Measurements from ENCODE around the gene EXOC2. TPM values are rescaled to one million over a fixed set of nuclear protein-coding genes. Genes with fewer than 3 reads are reported as not detected.

Gene EXOC2
- polyA plus RNA-seq, 1 donor (not counting 4 experiments of a cell fraction or from before 2014, with no cell fraction given): 28.4 TPM

DNA sequence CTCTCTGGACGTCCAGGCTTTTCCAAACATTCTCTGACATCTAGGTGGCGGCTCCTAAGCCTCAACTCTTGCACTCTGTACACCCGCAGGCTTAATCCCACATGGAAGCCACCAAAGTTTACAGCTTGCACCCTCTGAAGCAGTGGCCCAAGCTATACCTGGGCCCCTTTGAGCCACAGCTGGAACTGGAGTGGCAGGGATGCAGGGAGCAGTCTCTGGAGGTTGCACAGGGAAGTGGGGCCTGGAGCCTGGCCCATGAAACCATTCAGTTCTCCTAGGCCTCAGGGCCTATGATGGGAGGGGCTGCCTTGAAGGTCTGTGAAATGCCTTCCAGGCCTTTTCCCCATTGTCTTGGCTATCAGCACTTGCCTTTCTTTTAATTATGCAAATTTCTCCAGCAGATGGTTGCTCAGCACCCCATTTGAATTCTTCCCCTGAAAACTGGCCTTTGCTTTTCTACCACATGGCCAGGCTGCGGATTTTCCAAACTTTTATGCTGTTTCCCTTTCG lies 236.5 kb downstream of the EXOC2 start:
- no peaks in the 10 kb centered on the region for H3K27me3 ChIP-seq (ENCODE audit: control insufficient read depth, extremely low read depth, insufficient read depth, low read length)
- FAIRE-seq (no peak), DNase-seq (ENCODE audit: low read depth, low spot score) (no peak)
- H3K79me2 ChIP-seq (ENCODE audit: control insufficient read depth, insufficient read depth, low read length): no peaks in the 10 kb centered on the region
- H3K4me1 ChIP-seq (ENCODE audit: control insufficient read depth, extremely low read depth, insufficient read depth, low read length): no peaks in the 10 kb centered on the region
- H3K4me3 ChIP-seq (ENCODE audit: control insufficient read depth in 2 of 3, extremely low read depth in 1 of 3, insufficient read depth in 2 of 3, low read depth in 1 of 3, low read length in 3 of 3): no peak overlapping the region
- no peaks in the 10 kb centered on the region for H3K9me3 ChIP-seq (ENCODE audit: control insufficient read depth, low read depth, low read length)
- H4K20me1 ChIP-seq (ENCODE audit: control insufficient read depth, extremely low read depth, insufficient read depth, low read length): no peaks in the 10 kb centered on the region
- dilution Hi-C loops (cut with MboI; ENCODE audit: extremely low pct_ligation_motif_present, low sequenced_read_pairs): no loop called here
- no peak overlapping the region for H2AFZ ChIP-seq (ENCODE audit: control insufficient read depth, low read length)
- H3K4me2 ChIP-seq (ENCODE audit: control insufficient read depth, extremely low read depth, insufficient read depth, low read depth, low read length): no peak overlapping the region
- no peak overlapping the region for H3K9ac ChIP-seq (ENCODE audit: control insufficient read depth, extremely low read depth, insufficient read depth, low read length)
- no peak overlapping the region for H3K27ac ChIP-seq (ENCODE audit: control insufficient read depth, insufficient read depth, low read length)
- no peaks in the 10 kb centered on the region for H3K9me1 ChIP-seq (ENCODE audit: control insufficient read depth, extremely low read depth, insufficient read depth, low read length)
- TF ChIP-seq, protein P1, sequence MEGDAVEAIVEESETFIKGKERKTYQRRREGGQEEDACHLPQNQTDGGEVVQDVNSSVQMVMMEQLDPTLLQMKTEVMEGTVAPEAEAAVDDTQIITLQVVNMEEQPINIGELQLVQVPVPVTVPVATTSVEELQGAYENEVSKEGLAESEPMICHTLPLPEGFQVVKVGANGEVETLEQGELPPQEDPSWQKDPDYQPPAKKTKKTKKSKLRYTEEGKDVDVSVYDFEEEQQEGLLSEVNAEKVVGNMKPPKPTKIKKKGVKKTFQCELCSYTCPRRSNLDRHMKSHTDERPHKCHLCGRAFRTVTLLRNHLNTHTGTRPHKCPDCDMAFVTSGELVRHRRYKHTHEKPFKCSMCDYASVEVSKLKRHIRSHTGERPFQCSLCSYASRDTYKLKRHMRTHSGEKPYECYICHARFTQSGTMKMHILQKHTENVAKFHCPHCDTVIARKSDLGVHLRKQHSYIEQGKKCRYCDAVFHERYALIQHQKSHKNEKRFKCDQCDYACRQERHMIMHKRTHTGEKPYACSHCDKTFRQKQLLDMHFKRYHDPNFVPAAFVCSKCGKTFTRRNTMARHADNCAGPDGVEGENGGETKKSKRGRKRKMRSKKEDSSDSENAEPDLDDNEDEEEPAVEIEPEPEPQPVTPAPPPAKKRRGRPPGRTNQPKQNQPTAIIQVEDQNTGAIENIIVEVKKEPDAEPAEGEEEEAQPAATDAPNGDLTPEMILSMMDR (optimal IDR thresholded peaks at IDR 0.05 in 1 of 3, IDR thresholded peaks at IDR 0.05 in 1 of 3, conservative IDR thresholded peaks at IDR 0.05 in 1 of 3; ENCODE audit: extremely low read depth in 1 of 3, insufficient read depth in 2 of 3, low read length in 3 of 3): no peak
- no peak for TF ChIP-seq EZH2 (IDR thresholded peaks at IDR 0.05; ENCODE audit: low read length)
- no peaks in the 10 kb centered on the region for H3K36me3 ChIP-seq (ENCODE audit: control insufficient read depth in 2 of 2, extremely low read depth in 1 of 2, insufficient read depth in 2 of 2, low read length in 2 of 2)

DNA sequence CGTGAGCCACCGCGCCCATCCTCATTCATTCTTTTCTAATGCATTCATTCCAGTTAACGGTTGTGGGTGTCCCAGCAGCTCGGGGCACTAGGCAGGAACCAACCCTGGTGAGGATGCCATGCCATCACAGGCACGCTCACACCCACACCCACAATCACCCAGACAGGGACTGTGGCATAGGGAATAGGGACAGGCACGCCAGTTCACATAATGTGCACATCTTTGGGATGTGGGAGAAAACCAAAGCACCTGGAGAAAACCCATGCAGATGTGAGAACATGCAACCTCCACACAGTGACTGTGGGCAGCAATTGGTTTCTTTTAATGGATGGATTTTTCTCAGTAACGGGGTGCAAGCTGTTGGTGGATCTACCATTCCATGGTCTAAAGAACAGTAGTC lies 237.1 kb downstream of the EXOC2 start:
- Histone ChIP-seq H3K36me3 (ENCODE audit: control insufficient read depth in 2 of 2, extremely low read depth in 1 of 2, insufficient read depth in 2 of 2, low read length in 2 of 2) (no peaks in the 10 kb centered on the region), H3K27me3 (ENCODE audit: control insufficient read depth, extremely low read depth, insufficient read depth, low read length) (no peaks in the 10 kb centered on the region), H3K9me3 (ENCODE audit: control insufficient read depth, low read depth, low read length) (no peaks in the 10 kb centered on the region), H2AFZ (ENCODE audit: control insufficient read depth, low read length) (no peak overlapping the region), H3K4me3 (ENCODE audit: control insufficient read depth in 2 of 3, extremely low read depth in 1 of 3, insufficient read depth in 2 of 3, low read depth in 1 of 3, low read length in 3 of 3) (no peak overlapping the region), H3K9ac (ENCODE audit: control insufficient read depth, extremely low read depth, insufficient read depth, low read length) (no peak overlapping the region), H3K9me1 (ENCODE audit: control insufficient read depth, extremely low read depth, insufficient read depth, low read length) (no peaks in the 10 kb centered on the region), H4K20me1 (ENCODE audit: control insufficient read depth, extremely low read depth, insufficient read depth, low read length) (no peaks in the 10 kb centered on the region), H3K4me1 (ENCODE audit: control insufficient read depth, extremely low read depth, insufficient read depth, low read length) (no peaks in the 10 kb centered on the region), H3K27ac (ENCODE audit: control insufficient read depth, insufficient read depth, low read length) (no peak overlapping the region), H3K4me2 (ENCODE audit: control insufficient read depth, extremely low read depth, insufficient read depth, low read depth, low read length) (no peak overlapping the region), H3K79me2 (ENCODE audit: control insufficient read depth, insufficient read depth, low read length) (no peaks in the 10 kb centered on the region)
- FAIRE-seq: no peak
- no peak for DNase-seq (ENCODE audit: low read depth, low spot score)
- TF ChIP-seq, protein P1 (optimal IDR thresholded peaks at IDR 0.05 in 1 of 3, IDR thresholded peaks at IDR 0.05 in 1 of 3, conservative IDR thresholded peaks at IDR 0.05 in 1 of 3; ENCODE audit: extremely low read depth in 1 of 3, insufficient read depth in 2 of 3, low read length in 3 of 3): no peak
- no peak for TF ChIP-seq EZH2 (IDR thresholded peaks at IDR 0.05; ENCODE audit: low read length)
- dilution Hi-C loops (cut with MboI; ENCODE audit: extremely low pct_ligation_motif_present, low sequenced_read_pairs): no loop called here

Data from keratinocyte (primary cell).